B cell (primary cell): Measurements from ENCODE around the gene GLB1L2.

Source experiments
- CTCF ChIP-seq: fragments of 200-600 bp; IDR thresholded peaks from one replicate; pipeline ENCODE4 v1.8.0; 2022; ENCODE audit warnings: antibody characterized with exemption, mild to moderate bottlenecking
- EZH2 ChIP-seq: IDR thresholded peaks from 2 replicates; pipeline ENCODE4 v1.6.1; 2012; ENCODE audit warnings: borderline replicate concordance, low read depth, mild to moderate bottlenecking, moderate library complexity, low read length; ENCODE audit not compliant: insufficient read depth, poor library complexity, severe bottlenecking

GRCh38 chr11:134398644-134399292 lies 67.0 kb downstream of the GLB1L2 start:
- no peak for TF ChIP-seq CTCF
- no peak for TF ChIP-seq EZH2
